PC-9 (cell line): ENCODE results near the gene MAPK1. TPM values are rescaled to one million over a fixed set of nuclear protein-coding genes. Genes with fewer than 3 reads are reported as not detected.

Experiments used
- BruUV-seq: library from RNA; stranded (reverse); fragments of 400-500 nt; replicated peaks from 2 replicates; lab custom pipeline; 2021; lab: Mats Ljungman, UMichigan
- CTCF ChIA-PET: fragments of 300-600 bp; sonication (Branson Sonifier 250); formaldehyde crosslinking; loops from one replicate; lab custom pipeline; 2022; ENCODE audit warnings: antibody characterized with exemption; lab: Charles Lee
- POLR2A ChIA-PET: fragments of 300-600 bp; sonication (Branson Sonifier 250); formaldehyde crosslinking; loops from one replicate; lab custom pipeline; 2022; ENCODE audit warnings: antibody characterized with exemption; ENCODE audit not compliant: unreplicated experiment; lab: Charles Lee
- DNase-seq, 2 experiments: peaks; one replicate each; pipeline versions ENCODE4 v3.0.0 to v3.0.0-alpha.2; 2015 to 2022; ENCODE audit warnings: mixed read lengths in 1 of 2
- H2AFZ ChIP-seq: fragments of 200-600 bp; sonication (generic); 2 replicates; pipeline ENCODE4 v1.8.1; 2017; ENCODE audit warnings: antibody characterized with exemption
- H3F3A ChIP-seq: fragments of 200-600 bp; sonication (generic); 2 replicates; pipeline ENCODE4 v1.8.1; 2017; ENCODE audit warnings: antibody characterized with exemption, mild to moderate bottlenecking, low read depth; ENCODE audit not compliant: insufficient read depth
- H3K27ac ChIP-seq: fragments of 200-600 bp; sonication (generic); 2 replicates; pipeline ENCODE4 v1.6.1; 2016; ENCODE audit warnings: mixed run types
- H3K27me3 ChIP-seq: fragments of 200-600 bp; sonication (generic); 2 replicates; pipeline ENCODE4 v1.6.1; 2016; ENCODE audit warnings: low read depth, mixed run types; ENCODE audit not compliant: insufficient read depth
- H3K36me3 ChIP-seq: fragments of 200-600 bp; sonication (generic); 2 replicates; pipeline ENCODE4 v1.6.1; 2016; ENCODE audit warnings: low read depth, mixed run types
- H3K4me1 ChIP-seq: fragments of 200-600 bp; sonication (generic); replicated peaks from 2 replicates; pipeline ENCODE4 v1.6.1; 2016; ENCODE audit warnings: mixed run types; ENCODE audit not compliant: insufficient read depth
- H3K4me2 ChIP-seq: fragments of 200-600 bp; sonication (generic); 2 replicates; pipeline ENCODE4 v1.6.1; 2017; ENCODE audit warnings: mixed run types
- H3K4me3 ChIP-seq: fragments of 200-600 bp; sonication (generic); 2 replicates; pipeline ENCODE4 v1.6.1; 2016; ENCODE audit warnings: mixed run types
- H3K79me2 ChIP-seq: fragments of 200-600 bp; sonication (generic); 2 replicates; pipeline ENCODE4 v1.6.1; 2017; ENCODE audit warnings: low read depth, mixed run types
- H3K9me2 ChIP-seq: fragments of 200-600 bp; sonication (generic); 2 replicates; pipeline ENCODE4 v1.8.1; 2017; ENCODE audit warnings: mild to moderate bottlenecking; ENCODE audit not compliant: insufficient read depth
- H3K9me3 ChIP-seq: fragments of 200-600 bp; sonication (generic); 2 replicates; pipeline ENCODE4 v1.8.1; 2016; ENCODE audit warnings: low read depth; ENCODE audit not compliant: insufficient read depth
- H4K20me1 ChIP-seq: fragments of 200-600 bp; sonication (generic); 2 replicates; pipeline ENCODE4 v1.8.1; 2017; ENCODE audit not compliant: insufficient read depth
- EZH2 ChIP-seq: fragments of 200-600 bp; sonication (generic); IDR thresholded peaks from 2 replicates; pipeline ENCODE4 v1.8.0; 2017; ENCODE audit warnings: antibody characterized with exemption, low read depth
- intact Hi-C: fragments of 100-400 bp; cut with micrococcal nuclease; formaldehyde crosslinking; loops from one replicate; pipeline ENCODE4 v1.10.0; 2022; ENCODE audit not compliant: unreplicated experiment
- total RNA-seq: library from RNA; stranded (reverse); gene quantifications from 2 replicates; pipeline ENCODE4 v1.2.3, GENCODE V29; 2021
- TF ChIP-seq, protein P1 (sequence below): fragments of 200-600 bp; sonication (generic); conservative IDR thresholded peaks from 2 replicates; pipeline ENCODE4 v1.6.1; 2017; ENCODE audit warnings: mixed run types, antibody characterized with exemption, mild to moderate bottlenecking, moderate library complexity

Gene MAPK1
- total RNA-seq, 1 experiment from 2014 or later: 82.8 TPM

DNA sequence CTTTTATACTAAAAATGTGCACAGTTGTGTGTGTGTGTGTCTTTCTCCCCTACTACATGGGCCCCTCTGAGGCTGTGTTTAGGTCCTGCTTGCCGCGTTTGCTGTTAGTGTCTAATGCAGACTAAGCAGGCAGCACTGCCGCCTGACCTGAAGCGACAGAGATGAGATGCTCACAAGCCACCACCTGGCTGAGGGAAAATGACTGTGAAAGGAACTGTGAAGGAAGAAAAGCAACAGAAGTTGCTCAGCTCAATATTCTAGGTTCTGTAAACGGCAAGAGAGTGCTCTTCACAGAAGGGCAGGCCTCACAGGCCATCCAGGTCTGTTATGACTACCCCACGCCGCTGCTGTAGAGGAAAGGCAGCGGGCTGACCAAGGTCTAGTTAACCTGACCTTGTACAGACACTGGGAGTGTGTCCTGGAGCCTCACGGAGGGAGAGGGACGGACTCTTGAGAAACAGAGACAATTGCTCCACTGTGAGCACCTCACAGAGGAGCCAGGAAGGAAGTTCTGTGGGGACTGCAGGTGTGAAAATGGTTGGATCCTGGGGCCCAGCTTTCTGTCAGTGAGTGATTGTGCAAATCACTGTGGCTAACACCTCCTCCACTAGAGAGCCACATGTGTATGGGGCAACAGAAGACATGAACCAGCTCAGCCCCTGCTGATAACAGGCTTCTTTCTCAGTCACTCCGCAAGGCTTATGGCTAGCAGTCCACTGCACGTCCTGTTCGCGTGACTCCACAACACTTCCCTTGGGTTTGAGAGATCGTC, 100.6 kb downstream of the MAPK1 start:
- intact Hi-C loops: no loop called here
- CTCF ChIA-PET: no interaction called here
- Histone ChIP-seq H4K20me1 (no peaks in the 10 kb centered on the region), H3K36me3 (no peaks in the 10 kb centered on the region), H3K9me3 (no peaks in the 10 kb centered on the region), H3K4me3 (no peak overlapping the region), H3K79me2 (no peaks in the 10 kb centered on the region), H3K4me1 (no peaks in the 10 kb centered on the region), H3K4me2 (no peak overlapping the region), H3F3A (no peaks in the 10 kb centered on the region), H3K27ac (no peak overlapping the region), H3K9me2 (no peaks in the 10 kb centered on the region), H2AFZ (no peak overlapping the region), H3K27me3 (no peaks in the 10 kb centered on the region)
- POLR2A ChIA-PET: no interaction called here
- no peak for DNase-seq
- BruUV-seq: no TSS peak
- no peak for TF ChIP-seq EZH2
- TF ChIP-seq, protein P1, sequence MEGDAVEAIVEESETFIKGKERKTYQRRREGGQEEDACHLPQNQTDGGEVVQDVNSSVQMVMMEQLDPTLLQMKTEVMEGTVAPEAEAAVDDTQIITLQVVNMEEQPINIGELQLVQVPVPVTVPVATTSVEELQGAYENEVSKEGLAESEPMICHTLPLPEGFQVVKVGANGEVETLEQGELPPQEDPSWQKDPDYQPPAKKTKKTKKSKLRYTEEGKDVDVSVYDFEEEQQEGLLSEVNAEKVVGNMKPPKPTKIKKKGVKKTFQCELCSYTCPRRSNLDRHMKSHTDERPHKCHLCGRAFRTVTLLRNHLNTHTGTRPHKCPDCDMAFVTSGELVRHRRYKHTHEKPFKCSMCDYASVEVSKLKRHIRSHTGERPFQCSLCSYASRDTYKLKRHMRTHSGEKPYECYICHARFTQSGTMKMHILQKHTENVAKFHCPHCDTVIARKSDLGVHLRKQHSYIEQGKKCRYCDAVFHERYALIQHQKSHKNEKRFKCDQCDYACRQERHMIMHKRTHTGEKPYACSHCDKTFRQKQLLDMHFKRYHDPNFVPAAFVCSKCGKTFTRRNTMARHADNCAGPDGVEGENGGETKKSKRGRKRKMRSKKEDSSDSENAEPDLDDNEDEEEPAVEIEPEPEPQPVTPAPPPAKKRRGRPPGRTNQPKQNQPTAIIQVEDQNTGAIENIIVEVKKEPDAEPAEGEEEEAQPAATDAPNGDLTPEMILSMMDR: no peak

DNA sequence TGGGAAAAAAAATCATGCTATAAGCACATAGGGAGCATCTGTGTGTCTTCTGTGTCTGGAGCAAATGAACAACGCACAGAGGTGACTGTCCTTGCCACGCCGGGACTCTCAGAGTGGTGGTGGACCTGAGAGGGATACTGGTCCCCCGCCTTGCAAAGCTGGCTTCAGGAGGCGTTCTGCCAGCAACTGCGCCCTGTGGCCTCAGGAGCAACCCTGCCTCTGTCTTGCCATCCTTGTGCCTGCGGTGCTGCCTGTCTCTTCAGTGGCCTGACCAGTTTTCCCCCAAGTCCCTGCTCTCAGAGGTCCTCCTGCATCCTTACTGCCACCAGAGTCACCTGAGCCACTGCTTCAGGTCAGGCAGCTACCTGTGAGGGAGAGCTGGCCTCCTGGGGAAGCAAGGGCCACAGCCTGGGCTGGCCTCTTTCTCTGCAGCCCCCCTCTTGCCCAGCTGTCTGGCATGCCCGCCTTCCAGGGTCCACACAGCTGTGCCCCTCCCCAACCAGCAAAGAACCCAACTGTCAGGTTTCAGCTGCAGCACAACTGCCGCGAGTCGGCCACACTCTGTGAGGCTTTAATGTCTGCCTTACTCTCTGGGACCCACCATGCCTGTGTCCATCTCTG, 101.4 kb downstream of the MAPK1 start:
- no peaks in the 10 kb centered on the region for H3F3A ChIP-seq
- POLR2A ChIA-PET: no interaction called here
- CTCF ChIA-PET: no interaction called here

DNA sequence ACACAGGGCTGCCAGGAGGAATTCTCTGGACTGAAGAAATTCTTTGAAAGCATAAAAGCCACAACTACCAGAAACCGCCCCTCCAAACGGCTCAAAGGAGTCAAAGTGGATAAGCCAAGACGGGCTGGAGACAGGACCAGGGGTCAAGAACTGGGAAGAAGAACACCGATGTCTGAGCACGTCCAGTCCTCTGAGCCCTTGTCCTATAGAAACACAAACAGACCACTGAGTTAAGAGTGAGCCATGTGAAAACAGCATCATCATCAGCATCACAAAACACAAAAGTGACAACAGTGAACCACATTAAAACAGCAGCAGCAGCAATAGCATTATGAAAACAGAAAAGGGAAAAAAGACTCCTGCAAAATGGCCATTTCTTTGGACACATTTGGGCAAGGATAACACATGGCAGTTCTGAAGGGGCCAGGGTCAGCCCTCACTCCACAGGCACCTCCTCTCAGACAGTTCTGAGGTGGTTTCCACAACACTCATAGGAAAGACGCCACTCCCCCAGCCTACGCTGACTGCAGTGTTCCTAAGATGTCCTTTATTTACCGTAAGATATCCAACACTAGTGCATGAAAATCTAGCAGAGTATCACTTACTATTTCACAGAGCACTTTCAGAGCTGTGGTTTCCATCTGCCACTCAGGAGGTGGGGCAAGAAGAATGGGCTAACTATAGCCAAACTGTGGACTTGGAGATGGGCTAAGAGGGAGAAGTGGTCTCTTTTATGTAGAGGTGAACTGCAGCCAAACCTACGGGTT, 103.2 kb downstream of the MAPK1 start:
- Histone ChIP-seq H3K79me2 (no peaks in the 10 kb centered on the region), H4K20me1 (no peaks in the 10 kb centered on the region), H3K27me3 (no peaks in the 10 kb centered on the region), H3K4me3 (no peak overlapping the region), H3K4me2 (no peak overlapping the region), H3K4me1 (no peaks in the 10 kb centered on the region), H3K9me3 (no peaks in the 10 kb centered on the region), H3F3A (no peaks in the 10 kb centered on the region), H3K27ac (no peak overlapping the region), H3K36me3 (no peaks in the 10 kb centered on the region), H2AFZ (no peak overlapping the region), H3K9me2 (no peaks in the 10 kb centered on the region)
- intact Hi-C loops: no loop called here
- CTCF ChIA-PET: no interaction called here
- POLR2A ChIA-PET: no interaction called here
- TF ChIP-seq EZH2: no peak
- TF ChIP-seq, protein P1: no peak
- BruUV-seq: no TSS peak
- no peak for DNase-seq

More for the DNA sequence above, 101.4 kb downstream of the MAPK1 start:
- H3K4me3 ChIP-seq: no peak overlapping the region
- H4K20me1 ChIP-seq: no peaks in the 10 kb centered on the region
- H3K27ac ChIP-seq: no peak overlapping the region
- no peaks in the 10 kb centered on the region for H3K79me2 ChIP-seq
- H2AFZ ChIP-seq: no peak overlapping the region
- no peaks in the 10 kb centered on the region for H3K36me3 ChIP-seq
- TF ChIP-seq, protein P1: no peak
- no peak for TF ChIP-seq EZH2
- no peaks in the 10 kb centered on the region for H3K9me2 ChIP-seq
- DNase-seq: no peak
- H3K4me2 ChIP-seq: no peak overlapping the region
- no peaks in the 10 kb centered on the region for H3K27me3 ChIP-seq
- intact Hi-C loops: no loop called here
- H3K4me1 ChIP-seq: no peaks in the 10 kb centered on the region
- no peaks in the 10 kb centered on the region for H3K9me3 ChIP-seq
- no TSS peak for BruUV-seq
